ENCODE results near the gene TRAF4.
"Not testable (repeated sequence)": the region's sequence is repeated elsewhere in the genome, so short reads cannot be mapped to it uniquely, and the experiment has no call there.

TRAF4 gene

DNA sequence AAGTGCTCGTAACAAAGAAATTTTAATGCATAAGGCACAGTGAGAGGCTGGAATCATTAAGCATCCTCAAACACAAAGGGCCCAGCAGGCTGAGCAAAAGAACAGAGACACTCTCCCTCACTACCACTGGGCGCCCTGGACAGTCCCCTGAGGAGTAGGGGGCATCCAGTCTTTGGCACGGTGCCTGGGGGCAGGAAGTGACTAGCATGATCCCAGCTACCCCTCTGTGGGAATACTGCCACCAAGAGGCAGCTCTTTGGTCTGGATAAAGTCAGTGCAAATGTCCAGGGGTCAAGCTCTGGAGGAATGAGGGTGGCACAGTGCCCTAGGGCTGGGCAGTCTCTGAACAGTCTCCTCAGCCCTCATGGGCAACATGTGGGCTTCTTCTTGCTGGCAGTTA lies 29.5 kb upstream of the TRAF4 start:
- DNase-seq (ENCODE audit: low spot score), result no peak

DNA sequence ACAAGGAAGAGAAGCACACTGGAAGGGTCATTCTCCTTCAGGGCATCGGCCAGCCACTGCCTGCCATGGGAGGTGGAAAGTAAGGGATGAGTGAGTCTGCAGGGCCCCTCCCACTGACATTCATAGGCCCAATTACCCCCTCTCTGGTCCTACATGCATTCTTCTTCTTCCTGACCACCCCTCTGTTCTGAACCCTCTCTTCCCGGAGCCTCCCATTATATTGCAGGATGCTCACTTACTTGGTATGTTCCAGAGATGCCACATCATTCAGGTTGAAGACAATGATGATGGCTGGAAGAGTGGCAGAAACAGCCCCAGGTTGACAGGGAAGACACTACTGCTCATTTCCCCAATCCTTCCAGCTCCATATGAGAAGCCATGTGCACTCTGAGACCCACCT lies 28.6 kb upstream of the TRAF4 start:
- no peak for DNase-seq (ENCODE audit: low spot score)

DNA sequence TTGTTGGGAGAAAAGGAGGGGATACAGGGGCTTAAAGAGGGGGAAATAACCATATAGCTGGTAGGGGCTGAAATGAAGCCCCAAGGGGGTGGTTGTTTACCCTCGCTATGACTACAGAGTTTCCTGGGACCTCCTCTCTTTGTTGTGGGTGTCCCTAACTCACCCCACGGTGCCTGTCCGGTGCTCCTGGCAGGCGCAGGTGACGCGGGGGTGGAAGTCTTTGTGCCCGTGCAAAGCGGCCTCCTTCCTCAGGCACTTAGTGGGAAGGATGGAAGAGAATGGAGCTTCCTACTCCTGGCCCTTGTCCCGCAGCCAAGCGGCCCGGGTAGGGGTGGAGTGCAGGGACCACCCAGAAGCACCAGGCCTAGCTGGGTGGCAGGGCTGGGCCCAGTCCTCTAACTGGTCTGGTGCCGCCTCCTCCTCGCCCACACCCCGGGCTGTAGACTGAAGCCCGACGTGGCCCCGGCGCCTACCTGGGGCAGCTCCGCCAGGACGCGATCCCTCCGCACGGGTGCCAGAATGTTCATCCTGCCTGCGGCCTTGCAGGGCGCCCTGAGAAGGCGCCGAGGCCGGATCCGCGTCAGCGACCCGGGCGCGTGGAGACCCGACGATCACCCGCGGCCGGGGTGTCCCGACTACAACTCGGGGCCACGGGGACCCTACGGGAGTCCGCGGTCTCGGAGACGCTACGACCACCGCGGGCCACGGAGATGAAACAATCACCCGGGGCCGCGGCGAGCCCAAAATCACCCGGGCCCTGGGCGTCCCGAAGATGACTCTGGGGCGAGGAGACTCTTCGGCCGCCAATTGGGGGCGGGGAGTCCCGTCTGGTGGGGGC lies 26.9 kb upstream of the TRAF4 start:
- peak; percentile 39 for DNase-seq (ENCODE audit: low spot score)

DNA sequence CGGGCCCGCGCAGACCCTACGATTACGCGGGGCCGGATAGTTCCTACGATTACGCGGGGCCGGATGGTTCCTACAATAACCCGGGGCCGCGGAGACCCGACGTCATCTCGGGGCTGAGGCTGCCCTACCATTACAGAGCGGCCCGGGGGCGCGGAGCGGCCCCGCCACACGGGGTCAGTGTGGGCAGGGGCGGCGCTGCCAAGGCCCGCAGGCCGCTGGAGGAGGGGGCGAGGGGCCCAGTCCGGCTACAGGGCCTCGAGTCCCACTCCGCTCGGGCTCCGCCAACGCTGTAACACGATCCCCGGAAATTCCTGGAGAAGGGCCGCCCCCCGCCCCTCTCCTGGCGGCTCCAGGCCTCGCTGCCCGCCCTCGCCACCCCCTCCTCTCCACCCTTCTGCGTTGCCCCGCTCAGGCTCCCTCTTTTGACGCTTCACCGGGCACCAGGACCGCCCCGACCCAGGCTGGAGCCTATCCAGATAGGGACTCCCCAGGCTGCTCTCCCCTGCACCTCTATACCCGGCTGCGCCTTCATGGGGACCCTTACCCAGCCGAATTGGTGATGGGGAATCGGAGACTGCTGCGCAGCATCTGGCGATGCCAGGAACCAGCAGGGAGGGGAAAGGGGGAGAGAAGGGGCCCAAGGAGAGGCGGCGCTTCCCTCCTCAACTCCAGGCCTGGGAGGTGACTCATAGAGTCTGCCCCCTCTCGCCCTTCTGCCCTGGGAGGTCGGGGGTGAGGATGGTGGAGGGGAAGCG lies 26.1 kb upstream of the TRAF4 start, which contains the start of gene RAB34:
RAB34 (minus strand) TSS at position 291 of the 755 bp plus-strand sequence. CDS start 602 bp downstream, outside the sequence.
- peak; percentile 82 for DNase-seq (ENCODE audit: low spot score)

DNA sequence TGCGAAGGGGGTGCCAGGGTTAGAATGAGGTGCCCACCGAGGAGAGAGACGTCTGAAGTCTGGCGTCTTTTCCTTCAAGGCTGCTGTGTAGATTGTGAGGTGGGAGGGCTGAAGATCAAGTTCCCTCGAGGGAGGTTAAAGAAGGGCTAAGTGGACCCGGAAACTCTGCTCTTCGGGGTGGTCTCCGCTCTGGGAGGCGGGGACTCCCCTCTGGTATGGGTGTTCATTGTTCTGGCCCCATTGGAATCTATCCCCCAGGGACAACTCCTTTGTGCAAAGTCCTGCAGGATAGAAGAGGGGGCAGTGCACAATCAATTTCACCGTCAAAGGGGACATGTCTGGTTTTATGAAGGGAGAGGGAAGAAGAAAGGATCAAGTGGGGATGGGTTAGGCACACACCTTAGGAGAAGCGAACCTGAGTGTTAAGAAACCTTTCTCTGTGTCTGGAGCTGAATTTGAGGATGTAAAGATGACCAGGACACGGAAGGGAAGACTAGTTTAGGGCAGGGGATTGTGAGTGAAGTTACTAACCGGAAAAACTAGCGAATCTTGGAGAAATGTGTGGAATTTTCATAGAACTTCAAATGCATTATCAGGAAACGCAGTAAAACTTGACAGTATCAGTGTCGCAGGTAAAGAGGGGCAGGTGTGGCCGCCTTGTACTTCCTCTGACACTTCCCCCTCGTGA lies 25.3 kb upstream of the TRAF4 start:
- DNase-seq (ENCODE audit: low spot score), result no peak

DNA sequence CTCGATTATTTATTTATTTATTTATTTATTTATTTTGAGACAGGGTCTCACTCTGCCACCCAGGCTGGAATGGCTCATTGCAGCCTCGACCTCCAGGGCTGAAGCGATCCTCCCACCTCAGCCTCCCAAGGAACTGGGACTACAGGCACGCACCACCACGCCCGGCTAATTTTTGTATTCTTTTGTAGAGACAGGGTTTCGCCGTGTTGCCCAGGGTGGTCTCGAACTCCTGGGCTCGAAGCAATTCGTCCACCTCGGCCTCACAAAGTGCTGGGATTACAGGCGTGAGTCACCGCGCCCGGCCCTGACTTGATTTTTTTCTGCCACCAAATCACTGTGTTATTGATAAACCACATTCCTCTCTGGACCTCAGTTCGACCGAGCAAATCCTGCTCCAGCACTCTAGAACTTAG lies 24.8 kb upstream of the TRAF4 start:
- no peak for DNase-seq (ENCODE audit: low spot score)

DNA sequence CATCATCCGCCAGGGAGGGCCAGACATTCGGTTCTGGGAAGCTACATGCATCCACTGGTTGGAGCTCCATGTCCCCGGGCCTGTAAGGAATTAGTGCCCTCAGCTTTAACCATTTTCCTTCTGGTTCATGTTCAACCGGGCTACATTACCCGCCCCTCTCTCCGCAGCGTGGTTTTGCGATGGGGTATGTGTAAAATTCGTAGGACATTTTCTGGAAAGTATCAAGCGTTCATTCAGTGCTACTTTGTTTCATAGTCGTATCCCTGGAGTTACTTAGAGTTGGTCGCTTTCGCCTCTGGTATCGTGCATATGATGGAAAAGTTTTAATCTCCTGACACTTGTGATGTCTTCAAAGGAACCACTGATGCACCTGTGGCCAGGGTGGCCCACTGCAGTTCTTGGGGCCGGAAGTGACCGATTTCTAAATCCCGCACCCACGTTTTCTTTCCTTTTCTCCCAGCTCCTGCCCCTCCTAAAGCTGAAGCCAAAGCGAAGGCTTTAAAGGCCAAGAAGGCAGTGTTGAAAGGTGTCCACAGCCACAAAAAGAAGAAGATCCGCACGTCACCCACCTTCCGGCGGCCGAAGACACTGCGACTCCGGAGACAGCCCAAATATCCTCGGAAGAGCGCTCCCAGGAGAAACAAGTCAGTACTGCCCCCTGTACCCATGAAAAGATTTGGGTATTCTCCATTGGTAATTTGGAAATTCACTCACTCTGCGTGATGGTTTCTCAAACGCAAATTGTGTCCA lies 23.4 kb upstream of the TRAF4 start:
- no peak for DNase-seq (ENCODE audit: low spot score)

DNA sequence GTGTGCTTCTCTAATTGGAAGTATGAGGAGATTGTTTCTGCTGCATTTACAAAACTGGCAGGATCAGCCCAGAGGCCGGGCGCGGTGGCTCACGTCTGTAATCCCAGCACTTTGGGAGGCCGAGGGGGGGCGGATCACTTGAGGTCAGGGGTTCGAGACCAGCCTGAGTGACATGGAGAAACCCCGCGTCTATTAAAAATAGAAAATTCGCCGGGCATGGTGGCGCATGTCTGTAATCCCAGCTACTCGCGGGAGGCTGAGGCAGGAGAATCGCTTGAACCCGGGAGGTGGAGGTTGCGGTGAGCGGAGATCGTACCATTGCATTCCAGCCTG lies 22.8 kb upstream of the TRAF4 start:
- not testable (repeated sequence) for DNase-seq (ENCODE audit: low spot score)

DNA sequence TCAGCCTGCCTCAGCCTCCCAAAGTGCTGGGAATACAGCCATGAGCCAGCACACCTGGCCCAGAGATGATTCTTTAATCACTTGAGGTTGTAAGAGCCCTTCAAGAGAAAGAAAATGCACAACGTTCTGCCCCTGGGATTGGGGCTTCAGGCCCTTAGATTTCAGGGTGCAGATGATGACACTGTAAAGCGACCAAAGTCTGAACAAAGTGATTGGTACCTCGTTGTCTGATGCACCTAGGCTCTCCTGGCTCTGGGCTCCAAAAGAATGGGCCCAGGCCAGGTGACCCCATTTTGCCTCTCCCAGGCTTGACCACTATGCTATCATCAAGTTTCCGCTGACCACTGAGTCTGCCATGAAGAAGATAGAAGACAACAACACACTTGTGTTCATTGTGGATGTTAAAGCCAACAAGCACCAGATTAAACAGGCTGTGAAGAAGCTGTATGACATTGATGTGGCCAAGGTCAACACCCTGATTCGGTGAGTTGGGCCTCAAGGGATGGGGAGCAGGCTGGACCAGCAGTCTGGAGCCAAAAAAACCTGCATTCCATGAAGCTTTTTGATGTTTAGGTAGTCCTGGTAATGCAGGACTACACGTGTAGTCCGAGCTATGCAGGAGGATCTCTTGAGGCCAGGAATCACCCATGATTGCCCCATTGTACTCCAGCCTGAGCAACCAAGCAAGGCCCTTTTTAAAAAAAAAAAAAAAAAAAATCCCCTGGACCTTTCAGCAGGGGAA lies 21.2 kb upstream of the TRAF4 start:
- DNase-seq (ENCODE audit: low spot score), result no peak

DNA sequence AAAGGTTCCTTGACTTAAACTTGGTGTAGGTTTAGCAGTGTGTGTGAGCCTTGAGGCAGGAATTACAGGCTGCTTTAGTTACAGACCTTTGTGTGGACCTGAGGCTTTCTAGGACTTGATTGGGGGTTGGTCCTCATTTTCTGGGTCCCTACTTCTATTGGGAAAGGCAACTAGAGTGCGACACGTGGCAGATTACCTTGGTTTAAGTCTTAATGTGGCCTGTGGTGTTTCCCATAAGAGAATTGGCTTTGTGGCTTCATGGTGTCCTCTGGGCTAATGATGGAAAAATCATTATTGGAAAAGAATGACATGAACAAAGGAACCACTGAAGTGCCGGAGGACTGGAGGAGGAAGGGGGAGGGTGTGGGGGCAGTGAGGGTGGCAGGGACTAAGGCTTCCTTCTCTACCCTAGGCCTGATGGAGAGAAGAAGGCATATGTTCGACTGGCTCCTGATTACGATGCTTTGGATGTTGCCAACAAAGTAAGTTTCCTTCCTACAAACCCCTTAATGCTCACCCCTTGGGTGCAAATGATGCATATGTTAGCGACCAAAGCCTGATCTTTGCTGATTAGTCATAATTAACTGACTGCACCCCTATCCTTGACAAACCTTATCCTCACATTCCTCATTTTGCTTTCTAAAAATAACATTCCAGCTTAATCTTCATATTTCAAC lies 20.5 kb upstream of the TRAF4 start:
- DNase-seq (ENCODE audit: low spot score), result no peak

DNA sequence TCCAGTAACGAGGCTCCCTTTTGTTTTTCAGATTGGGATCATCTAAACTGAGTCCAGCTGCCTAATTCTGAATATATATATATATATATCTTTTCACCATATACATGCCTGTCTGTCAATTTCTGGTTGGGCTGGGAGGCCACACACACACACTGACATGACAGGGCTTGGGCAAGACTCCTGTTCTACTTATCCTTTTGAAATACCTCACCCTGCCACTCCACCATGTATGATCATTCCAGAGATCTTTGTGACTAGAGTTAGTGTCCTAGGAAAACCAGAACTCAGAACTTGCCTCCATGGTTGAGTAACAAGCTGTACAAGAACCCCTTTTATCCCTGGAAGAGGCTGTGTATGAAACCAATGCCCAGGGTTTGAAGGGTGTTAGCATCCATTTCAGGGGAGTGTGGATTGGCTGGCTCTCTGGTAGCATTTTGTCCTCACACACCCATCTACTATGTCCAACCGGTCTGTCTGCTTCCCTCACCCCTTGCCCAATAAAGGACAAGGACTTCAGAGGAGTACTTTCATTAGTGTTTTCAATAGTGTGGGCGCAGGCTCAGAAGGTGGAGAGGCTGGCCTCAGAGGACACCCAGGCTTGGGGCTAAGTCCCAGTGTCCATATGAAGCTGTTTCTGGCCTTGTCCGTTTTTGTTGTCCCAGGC lies 19.8 kb upstream of the TRAF4 start:
- not testable (repeated sequence) for DNase-seq (ENCODE audit: low spot score)

DNA sequence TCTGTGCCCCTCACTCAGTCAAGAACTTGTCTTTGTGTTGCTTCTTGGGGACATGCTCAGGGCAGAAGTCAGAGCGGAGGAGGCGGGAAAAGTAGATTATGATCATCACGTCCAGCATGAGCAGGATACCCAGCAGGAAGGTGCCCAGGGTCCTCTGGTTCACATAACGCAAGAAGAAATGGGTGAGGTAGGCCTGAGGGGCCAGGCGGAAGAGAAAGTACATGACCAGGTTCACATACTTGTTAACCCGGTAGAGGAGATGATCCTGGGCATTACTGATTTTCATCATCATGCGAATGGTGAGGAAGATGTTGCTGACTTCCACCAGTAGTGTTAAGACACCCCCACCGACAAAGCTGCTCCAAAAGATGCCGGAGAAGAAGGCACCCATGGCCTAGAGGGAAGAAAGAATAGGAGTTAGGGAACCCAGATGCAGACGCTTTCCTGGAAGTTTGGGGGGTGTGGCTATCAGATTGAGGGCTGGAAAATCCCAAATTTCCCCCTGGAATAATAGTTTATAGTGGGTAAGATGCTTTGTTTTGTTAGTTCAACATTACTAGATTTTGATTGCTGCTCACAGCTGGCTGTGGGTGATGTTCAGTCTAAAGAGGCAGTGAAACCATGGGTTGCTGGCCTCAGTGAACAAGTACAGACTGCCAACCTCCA lies 19.2 kb upstream of the TRAF4 start:
- no peak for DNase-seq (ENCODE audit: low spot score)

DNA sequence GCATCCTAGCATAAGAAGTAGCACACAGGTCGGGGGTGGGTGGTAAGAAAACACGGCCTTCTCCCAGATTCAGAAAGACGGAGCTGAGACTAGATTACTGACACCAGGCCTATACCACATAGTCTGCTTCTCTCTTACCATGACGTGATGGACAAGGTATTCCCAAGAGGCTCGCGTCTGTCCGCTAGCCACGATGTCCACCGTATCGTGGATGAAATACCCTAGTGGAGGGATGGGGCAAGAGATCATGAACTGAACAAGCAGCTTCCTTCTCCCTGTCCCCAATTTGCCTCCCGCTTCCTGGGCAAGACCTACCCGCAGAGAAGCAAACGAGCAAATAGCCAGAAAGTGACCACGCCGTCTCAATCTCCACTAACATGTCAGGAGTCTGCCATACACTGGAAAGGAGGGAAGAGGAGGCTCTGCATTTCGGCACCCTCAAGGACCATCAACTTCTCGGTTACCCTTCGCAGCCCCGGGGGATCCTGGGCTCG lies 18.6 kb upstream of the TRAF4 start:
- DNase-seq (ENCODE audit: low spot score), result no peak

DNA sequence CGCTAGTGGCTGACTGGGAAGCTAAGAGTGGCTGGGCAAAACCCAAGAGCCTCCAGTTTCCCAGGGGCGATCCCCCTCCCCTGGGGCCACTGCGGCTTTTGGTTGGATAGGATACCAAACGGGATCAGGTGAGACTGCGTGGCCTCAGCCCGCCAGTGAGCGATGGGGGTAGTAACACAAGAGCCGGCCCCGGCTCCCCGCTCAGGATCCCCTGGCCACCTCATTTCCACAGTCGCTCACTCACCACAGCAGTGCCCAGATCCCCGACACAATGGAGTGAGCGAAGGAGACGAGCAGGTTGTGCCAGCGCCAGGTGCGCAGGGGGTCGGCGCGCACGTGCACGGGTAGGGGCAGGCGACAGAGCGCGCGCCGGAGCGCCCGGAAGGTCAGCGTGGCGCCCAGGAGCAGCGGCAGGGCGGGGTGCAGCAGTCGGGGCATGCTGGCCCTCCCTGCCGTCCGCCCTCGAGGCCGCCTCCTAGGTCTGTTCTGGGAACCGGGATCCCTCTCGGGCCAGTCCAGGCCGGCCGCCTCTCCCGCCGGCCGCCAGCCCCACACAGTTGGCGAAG lies 18.1 kb upstream of the TRAF4 start:
- no peak for DNase-seq (ENCODE audit: low spot score)

DNA sequence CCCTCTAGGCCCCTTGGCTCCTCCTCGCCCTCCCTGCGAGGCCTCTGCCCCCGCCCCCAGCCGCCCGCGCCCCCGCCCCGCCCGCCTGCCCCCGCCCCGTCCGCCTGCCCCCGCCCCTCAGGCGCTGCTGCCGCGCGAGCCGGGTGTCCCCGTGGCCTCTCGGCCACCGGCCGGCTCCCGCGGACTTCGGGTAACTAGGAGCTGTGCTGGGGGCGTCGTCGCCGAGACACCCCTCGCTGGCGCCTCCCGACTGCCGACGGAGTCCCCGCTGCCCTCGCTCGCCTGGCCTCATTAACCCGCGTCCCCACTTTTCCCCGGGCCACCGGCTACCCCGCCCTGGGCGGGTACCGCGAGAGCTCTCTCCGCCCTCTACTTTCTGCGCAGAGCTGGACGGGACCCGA lies 17.6 kb upstream of the TRAF4 start, which contains the start of gene TLCD1:
TLCD1 (minus strand) TSS at position 8 of the 401 bp plus-strand sequence. CDS start 136 bp downstream, outside the sequence.
- DNase-seq (ENCODE audit: low spot score), result peak; percentile 84

DNA sequence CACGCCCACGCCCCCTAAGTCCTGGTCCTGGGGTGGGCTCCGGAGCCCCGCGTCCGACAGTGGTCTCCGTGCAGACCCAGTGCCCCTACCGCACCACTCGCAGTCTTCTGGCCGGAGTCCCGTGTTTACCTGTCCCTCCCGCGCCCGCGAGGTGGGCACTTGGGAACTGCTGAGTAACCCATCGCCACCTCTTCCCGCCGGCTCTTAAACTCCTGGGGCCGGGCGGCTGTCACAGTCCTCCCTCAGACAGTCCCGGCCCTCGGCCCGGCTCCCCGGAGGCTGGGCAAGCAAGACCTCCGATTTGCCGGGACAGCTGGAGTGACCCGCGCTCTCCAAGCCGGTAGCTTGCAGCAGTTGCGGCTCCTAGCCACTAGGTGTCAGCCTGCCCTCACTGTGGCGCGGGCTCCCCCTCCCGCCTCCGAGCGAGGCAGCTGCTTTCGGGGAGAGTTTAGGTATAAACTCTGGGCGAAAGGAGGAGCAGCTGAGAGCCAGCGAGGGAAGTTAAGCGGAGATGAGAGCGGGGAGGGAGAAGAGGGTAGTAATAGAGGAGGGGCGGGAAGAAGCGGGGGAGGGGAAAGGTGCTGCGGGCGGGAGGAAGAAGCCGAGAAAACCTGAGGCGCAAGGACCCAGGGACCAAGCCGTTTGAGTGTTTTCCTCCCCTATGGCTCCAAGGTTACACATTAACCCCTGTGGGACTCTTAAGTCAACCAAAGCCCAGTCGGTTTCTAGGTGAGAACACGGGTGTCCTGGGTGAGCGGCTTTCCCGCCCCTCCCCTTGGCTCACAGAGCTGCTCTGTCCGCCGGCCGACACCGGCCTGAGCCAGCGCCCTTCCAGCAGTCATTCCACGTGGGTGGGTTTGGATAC lies 17.0 kb upstream of the TRAF4 start:
- peak; percentile 91 for DNase-seq (ENCODE audit: low spot score)

DNA sequence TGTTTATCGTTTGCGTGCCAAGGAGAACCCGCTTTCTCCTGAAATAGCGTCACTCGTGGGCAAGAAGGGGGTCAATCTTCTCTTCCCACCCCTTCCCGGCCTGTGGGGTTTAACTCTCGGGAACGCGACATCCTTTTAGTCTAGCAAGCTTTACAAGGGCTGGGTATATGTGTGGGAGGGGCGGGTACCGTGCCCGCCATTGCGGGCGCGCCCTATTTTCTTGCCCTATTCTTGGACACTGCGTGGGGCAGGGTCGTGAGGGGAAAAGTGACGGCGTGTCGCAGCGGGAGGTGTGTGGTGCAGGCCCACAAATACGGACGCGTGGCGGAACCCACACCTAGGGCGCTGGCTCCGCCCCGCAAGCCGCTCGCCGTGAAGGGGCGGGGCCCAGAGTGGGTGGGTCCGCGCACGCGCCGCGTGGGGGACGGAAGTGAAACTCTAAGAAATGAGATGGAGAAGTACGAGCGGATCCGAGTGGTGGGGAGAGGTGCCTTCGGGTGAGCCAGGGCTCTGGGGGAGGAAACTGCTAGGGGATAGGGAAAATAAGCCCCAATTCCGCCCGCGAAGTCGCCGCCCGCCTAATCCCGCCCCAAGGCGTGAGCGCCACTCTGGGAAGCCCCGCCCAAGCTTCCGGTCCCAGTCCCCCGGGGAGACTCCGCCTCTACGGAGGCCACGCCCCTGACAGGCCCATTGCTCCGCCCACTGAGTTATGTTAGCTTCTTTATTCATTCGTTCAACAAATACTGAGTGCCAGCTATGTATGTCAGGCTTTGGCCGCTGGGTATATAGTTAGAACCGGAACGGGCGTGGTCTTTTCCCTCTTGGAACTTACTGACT lies 15.2 kb upstream of the TRAF4 start, which contains the start of gene NEK8:
NEK8 (plus strand) TSS at position 425 of the 837 bp plus-strand sequence; CDS start at position 451, 26 bp downstream.
- DNase-seq (ENCODE audit: low spot score), result peak; percentile 92

Measured in hepatic stellate cell (primary cell).